K562 (cell line): Measurements from ENCODE around the gene PLEKHN1. TPM values are rescaled to one million over a fixed set of nuclear protein-coding genes. Genes with fewer than 3 reads are reported as not detected.

Experiments
- ARNT ChIP-seq, 2 experiments: fragments of 450-650 bp; IDR thresholded peaks; 2 replicates each; pipeline ENCODE4 v1.6.1; 2016; ENCODE audit warnings: mild to moderate bottlenecking in 1 of 2
- ATF2 ChIP-seq: sonication (generic); formaldehyde crosslinking; IDR thresholded peaks from 2 replicates; pipeline ENCODE4 v1.8.1; 2022; ENCODE audit warnings: missing genetic modification reagents
- CTBP1 ChIP-seq: fragments of 450-650 bp; IDR thresholded peaks from 2 replicates; pipeline ENCODE4 v1.6.1; 2016; ENCODE audit warnings: borderline replicate concordance
- EHMT2 ChIP-seq: fragments of 450-650 bp; IDR thresholded peaks from 2 replicates; pipeline ENCODE4 v1.6.1; 2018; ENCODE audit warnings: antibody characterized with exemption
- ELF1 ChIP-seq: fragments of 200-800 bp; sonication (Bioruptor generic); IDR thresholded peaks from 2 replicates; pipeline ENCODE4 v1.6.1; 2016; ENCODE audit warnings: missing genetic modification characterization, missing compliant biosample characterization
- ESRRB ChIP-seq: fragments of 250-450 bp; sonication (Bioruptor Pico); IDR thresholded peaks from 2 replicates; pipeline ENCODE4 v1.5.0; 2020; ENCODE audit warnings: mild to moderate bottlenecking, moderate library complexity, borderline replicate concordance
- FOXA1 ChIP-seq: fragments of 450-650 bp; IDR thresholded peaks from 2 replicates; pipeline ENCODE4 v1.6.1; 2016; ENCODE audit warnings: mild to moderate bottlenecking, borderline replicate concordance
- HBP1 ChIP-seq: fragments of 450-650 bp; formaldehyde crosslinking; IDR thresholded peaks from 2 replicates; pipeline ENCODE4 v1.4.0; 2022; ENCODE audit warnings: missing genetic modification characterization
- HDAC8 ChIP-seq: fragments of 450-650 bp; IDR thresholded peaks from 2 replicates; pipeline ENCODE4 v1.6.1; 2016; ENCODE audit warnings: mild to moderate bottlenecking, missing genetic modification characterization, moderate library complexity, missing compliant biosample characterization
- JUNB ChIP-seq: fragments of 450-650 bp; formaldehyde crosslinking; conservative IDR thresholded peaks from 2 replicates; pipeline ENCODE4 v1.4.0; 2020; ENCODE audit warnings: mild to moderate bottlenecking
- KLF1 ChIP-seq: fragments of 450-650 bp; IDR thresholded peaks from 2 replicates; pipeline ENCODE4 v1.6.1; 2016; ENCODE audit warnings: missing genetic modification characterization, missing compliant biosample characterization
- MCM2 ChIP-seq: fragments of 450-650 bp; IDR thresholded peaks from 2 replicates; pipeline ENCODE4 v1.6.1; 2017; ENCODE audit warnings: low read depth, mild to moderate bottlenecking
- NUFIP1 ChIP-seq: fragments of 450-650 bp; IDR thresholded peaks from 2 replicates; pipeline ENCODE4 v1.6.1; 2018; ENCODE audit not compliant: partially characterized antibody
- PCBP1 ChIP-seq: fragments of 200-400 bp; formaldehyde crosslinking; IDR thresholded peaks from 2 replicates; pipeline ENCODE4 v1.6.1; 2018; ENCODE audit warnings: mild to moderate bottlenecking, low read depth, low read length; ENCODE audit not compliant: poor library complexity, severe bottlenecking
- RBM15 ChIP-seq: fragments of 200-400 bp; formaldehyde crosslinking; IDR thresholded peaks from 2 replicates; pipeline ENCODE4 v1.6.1; 2018; ENCODE audit warnings: mild to moderate bottlenecking, low read length, moderate library complexity; ENCODE audit not compliant: insufficient read depth
- TRIM28 ChIP-seq: fragments of 450-650 bp; IDR thresholded peaks from 2 replicates; pipeline ENCODE4 v1.6.1; 2017
- XRCC3 ChIP-seq: fragments of 450-650 bp; IDR thresholded peaks from 2 replicates; pipeline ENCODE4 v1.6.1; 2017; ENCODE audit warnings: mild to moderate bottlenecking, moderate library complexity
- ZBTB33 ChIP-seq: sonication (generic); formaldehyde crosslinking; IDR thresholded peaks from 2 replicates; pipeline ENCODE4 v1.8.1; 2023; ENCODE audit warnings: mild to moderate bottlenecking, missing genetic modification reagents
- ZC3H8 ChIP-seq: fragments of 450-650 bp; IDR thresholded peaks from 2 replicates; pipeline ENCODE4 v1.6.1; 2017
- ZNF232 ChIP-seq: sonication (generic); formaldehyde crosslinking; IDR thresholded peaks from 2 replicates; pipeline ENCODE4 v1.8.0; 2022; ENCODE audit warnings: mild to moderate bottlenecking, missing genetic modification reagents
- ZNF280A ChIP-seq: fragments of 450-650 bp; IDR thresholded peaks from 2 replicates; pipeline ENCODE4 v1.6.1; 2018; ENCODE audit warnings: mild to moderate bottlenecking, low read depth; ENCODE audit not compliant: partially characterized antibody
- polyA plus RNA-seq, 8 experiments: library from polyadenylated mRNA; depleted of rRNA in 4 of 8; stranded (reverse) in 5 of 8; unstranded in 3 of 8; fragments of >200 nt; fragmentation: Nextera tagmentation in 2 of 8; fragmentation: Illumina TruSeq in 1 of 8; extraction: Ambion mirVana in 2 of 8; extraction: Trizol in 1 of 8; gene quantifications; 2 replicates each; pipeline versions ENCODE4 v1.2.1 to v1.2.3, GENCODE V29; 2011 to 2014; ENCODE audit warnings: inconsistent platforms in 1 of 8, missing spikeins in 1 of 8
- total RNA-seq, 7 experiments: library from RNA; depleted of rRNA in 6 of 7; stranded (reverse); fragments of >200 nt in 6 of 7; fragmentation: Illumina TruSeq in 2 of 7; extraction: Trizol in 2 of 7; gene quantifications; 2 replicates each; pipeline versions ENCODE4 v1.2.1 to v1.2.3, GENCODE V29; 2011 to 2021; ENCODE audit warnings: low replicate concordance in 1 of 7
- TF ChIP-seq, protein P1 (sequence below): sonication (generic); IDR thresholded peaks from 2 replicates; pipeline ENCODE4 v1.6.1; 2016

Gene PLEKHN1
- total and polyA plus RNA-seq, 9 of the 15 experiments (the other 6 are each of a cell fraction or from before 2014, with no cell fraction given) = 0.07 to 1.5 (median 0.13) TPM; not detected in 2

DNA sequence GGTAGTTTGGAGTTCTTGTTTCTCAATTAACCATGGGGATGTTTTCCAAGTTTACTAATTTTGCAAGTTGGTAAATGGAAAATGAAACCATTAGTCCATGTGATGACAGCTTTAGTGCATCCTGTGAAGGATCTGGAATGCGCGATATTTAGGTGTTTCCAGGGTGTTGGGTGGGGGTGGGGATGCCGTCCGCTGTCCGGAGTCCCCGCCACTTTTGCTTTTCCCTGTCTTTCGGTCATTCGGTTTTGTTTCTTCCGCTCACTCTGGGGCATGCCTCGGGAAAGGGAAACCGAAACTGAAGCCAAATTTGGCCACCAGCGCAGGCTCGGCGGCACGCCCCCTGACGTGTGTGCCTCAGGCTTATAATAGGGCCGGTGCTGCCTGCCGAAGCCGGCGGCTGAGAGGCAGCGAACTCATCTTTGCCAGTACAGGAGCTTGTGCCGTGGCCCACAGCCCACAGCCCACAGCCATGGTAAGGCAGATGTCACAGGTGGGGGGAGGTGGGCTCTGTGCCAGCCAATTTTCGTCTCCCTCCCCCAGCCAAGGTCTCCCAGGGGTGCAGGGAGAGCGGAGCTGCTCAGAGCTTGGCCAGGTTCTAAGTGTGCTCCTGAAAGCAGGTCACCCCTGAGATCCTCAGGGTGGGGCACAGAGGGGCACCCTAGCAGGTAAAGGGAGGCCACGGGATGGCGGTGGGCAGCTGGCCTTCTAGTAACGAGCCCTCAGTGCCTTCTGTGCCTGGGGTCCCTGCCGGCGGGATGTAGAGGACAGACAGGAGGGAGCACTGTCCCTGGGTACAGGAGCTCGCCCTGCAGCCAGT, 47.0 kb downstream of the PLEKHN1 start, which contains the start of gene ISG15 (continued):
- TF ChIP-seq HBP1 (CRISPR knock-in tag) (no peak), ZNF280A (no peak), EHMT2 (no peak), PCBP1 (no peak), ESRRB (CRISPR knock-in tag) (0 out of 2 replicates have a peak, but pooled peaks have one; percentile 40), ZC3H8 (0 out of 2 replicates have a peak, but pooled peaks have one; percentile 43), MCM2 (no peak), ZNF232 (CRISPR knock-in tag) (0 out of 2 replicates have a peak, but pooled peaks have one; percentile 63), NUFIP1 (no peak), XRCC3 (no peak), ZBTB33 (CRISPR knock-in tag) (0 out of 2 replicates have a peak, but pooled peaks have one; percentile 6), ARNT (IDR thresholded peaks at IDR 0.05) (peak in 1 of 2 experiments; percentile 84; a peak in 2 of 4 replicates), JUNB (CRISPR knock-in tag) (no peak), CTBP1 (peak; percentile 66; the same call in 1 of the 2 replicates), FOXA1 (no peak), ELF1 (tag) (peak; percentile 63), HDAC8 (tag) (no peak), TRIM28 (no peak), ATF2 (CRISPR knock-in tag) (no peak), RBM15 (no peak), KLF1 (tag) (no peak)
- TF ChIP-seq, protein P1, sequence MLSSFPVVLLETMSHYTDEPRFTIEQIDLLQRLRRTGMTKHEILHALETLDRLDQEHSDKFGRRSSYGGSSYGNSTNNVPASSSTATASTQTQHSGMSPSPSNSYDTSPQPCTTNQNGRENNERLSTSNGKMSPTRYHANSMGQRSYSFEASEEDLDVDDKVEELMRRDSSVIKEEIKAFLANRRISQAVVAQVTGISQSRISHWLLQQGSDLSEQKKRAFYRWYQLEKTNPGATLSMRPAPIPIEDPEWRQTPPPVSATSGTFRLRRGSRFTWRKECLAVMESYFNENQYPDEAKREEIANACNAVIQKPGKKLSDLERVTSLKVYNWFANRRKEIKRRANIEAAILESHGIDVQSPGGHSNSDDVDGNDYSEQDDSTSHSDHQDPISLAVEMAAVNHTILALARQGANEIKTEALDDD = peak; percentile 44; the same call in 1 of the 2 replicates
